Right forelimb (tissue), 1 donor: ENCODE data around the gene CDCA5.

Experiments
- DNase-seq: peaks from one replicate; pipeline ENCODE4 v3.0.0-alpha.2; 2018

Gene CDCA5

GRCh38 chr11:65083834-65084597, at the start of gene CDCA5, which contains the start of gene ZFPL1:
Gene CDCA5, minus strand, starts transcription at chr11:65084040. Its CDS starts 62 bp downstream, at chr11:65083978.
Gene ZFPL1, plus strand, starts transcription at chr11:65084222. Its CDS starts 477 bp downstream, at chr11:65084699.
- peak; percentile 98 for DNase-seq

GRCh38 chr11:65132988-65133700, 49.3 kb upstream of the CDCA5 start:
- DNase-seq, result no peak

GRCh38 chr11:65132238-65132987, 48.6 kb upstream of the CDCA5 start:
- no peak for DNase-seq

- DNase-seq, result no peak
Observed at GRCh38 chr11:65131895-65132237, 48.0 kb upstream of the CDCA5 start.

- DNase-seq, result no peak
Observed at GRCh38 chr11:65131417-65131776, 47.6 kb upstream of the CDCA5 start.

- no peak for DNase-seq
Observed at GRCh38 chr11:65130631-65131416, 47.0 kb upstream of the CDCA5 start.

GRCh38 chr11:65129649-65130441, 46.0 kb upstream of the CDCA5 start:
- no peak for DNase-seq

- no peak for DNase-seq
Observed at GRCh38 chr11:65128182-65129145, 44.6 kb upstream of the CDCA5 start.

- no peak for DNase-seq
Observed at GRCh38 chr11:65127473-65128181, 43.8 kb upstream of the CDCA5 start.

GRCh38 chr11:65126624-65127274, 42.9 kb upstream of the CDCA5 start:
- no peak for DNase-seq

GRCh38 chr11:65125197-65126056, 41.6 kb upstream of the CDCA5 start:
- no peak for DNase-seq

- no peak for DNase-seq
Observed at GRCh38 chr11:65124480-65125196, 40.8 kb upstream of the CDCA5 start.

GRCh38 chr11:65121865-65122696, 38.2 kb upstream of the CDCA5 start, which contains the start of the genes FAU and MRPL49:
Gene FAU, minus strand, starts transcription at chr11:65122134. Its CDS starts 321 bp downstream, at chr11:65121813.
Gene MRPL49, plus strand, starts transcription at chr11:65122321. Its CDS starts 26 bp downstream, at chr11:65122347.
- DNase-seq, result peak; percentile 96

GRCh38 chr11:65121447-65121864, 37.6 kb upstream of the CDCA5 start:
- DNase-seq, result no peak

- DNase-seq, result no peak
Observed at GRCh38 chr11:65120831-65121230, 37.0 kb upstream of the CDCA5 start.

GRCh38 chr11:65119670-65119995, 35.8 kb upstream of the CDCA5 start:
- DNase-seq, result peak; percentile 2
